WTC11 (cell line): ENCODE measurements around the gene HTN1. TPM values are rescaled to one million over a fixed set of nuclear protein-coding genes. Genes with fewer than 3 reads are reported as not detected.
"Not testable (repeated sequence)": the region's sequence is repeated elsewhere in the genome, so short reads cannot be mapped to it uniquely, and the experiment has no call there.

Source experiments
- ATAC-seq: fragments of 200-7000 bp; cut with Tn5 transposase; 2 replicates; pipeline ENCODE4 v1.10.0; 2021; ENCODE audit warnings: mild to moderate bottlenecking, moderate library complexity
- CTCF ChIA-PET: fragments of 300-600 bp; sonication (Branson Sonifier 250); formaldehyde crosslinking; loops from one replicate; lab custom pipeline; 2021; ENCODE audit warnings: antibody characterized with exemption; lab: Charles Lee
- POLR2A ChIA-PET: fragments of 350-600 bp; sonication (Branson Sonifier 250); formaldehyde crosslinking; loops from one replicate; lab custom pipeline; 2021; ENCODE audit warnings: antibody characterized with exemption; lab: Charles Lee
- DNase-seq: peaks from one replicate; pipeline ENCODE4 v3.0.0; 2021; ENCODE audit warnings: low spot score
- H3K27ac Mint-ChIP-seq: 2 replicates; pipeline ENCODE4 v1.8.0; 2021; ENCODE audit warnings: mixed read lengths
- H3K27me3 Mint-ChIP-seq: 2 replicates; pipeline ENCODE4 v1.8.0; 2021; ENCODE audit warnings: low read depth, mild to moderate bottlenecking, moderate library complexity, mixed read lengths
- H3K36me3 Mint-ChIP-seq: 2 replicates; pipeline ENCODE4 v1.8.0; 2021; ENCODE audit warnings: mixed read lengths
- H3K4me1 Mint-ChIP-seq: 2 replicates; pipeline ENCODE4 v1.8.0; 2022; ENCODE audit warnings: mixed read lengths
- H3K4me3 Mint-ChIP-seq: 2 replicates; pipeline ENCODE4 v1.8.0; 2021; ENCODE audit warnings: mild to moderate bottlenecking, moderate library complexity, mixed read lengths
- H3K9me3 Mint-ChIP-seq: 2 replicates; pipeline ENCODE4 v1.8.0; 2021; ENCODE audit warnings: mixed read lengths
- ATF2 ChIP-seq: sonication (generic); formaldehyde crosslinking; IDR thresholded peaks from 2 replicates; pipeline ENCODE4 v1.8.1; 2022; ENCODE audit warnings: low read depth, missing genetic modification reagents, borderline replicate concordance
- CBFB ChIP-seq: sonication (generic); formaldehyde crosslinking; IDR thresholded peaks from 2 replicates; pipeline ENCODE4 v1.8.1; 2022; ENCODE audit warnings: mild to moderate bottlenecking, low read depth, missing genetic modification reagents
- EMX1 ChIP-seq: fragments of 250-450 bp; sonication (Bioruptor Pico); IDR thresholded peaks from 2 replicates; pipeline ENCODE4 v1.8.0; 2021; ENCODE audit warnings: mild to moderate bottlenecking
- ETV6 ChIP-seq: sonication (generic); formaldehyde crosslinking; IDR thresholded peaks from 2 replicates; pipeline ENCODE4 v1.8.1; 2022; ENCODE audit warnings: mild to moderate bottlenecking, missing genetic modification reagents
- FOXP1 ChIP-seq: sonication (generic); formaldehyde crosslinking; IDR thresholded peaks from 2 replicates; pipeline ENCODE4 v1.8.0; 2022; ENCODE audit warnings: missing genetic modification reagents, mild to moderate bottlenecking, moderate library complexity, borderline replicate concordance
- FOXP4 ChIP-seq: sonication (generic); formaldehyde crosslinking; IDR thresholded peaks from 2 replicates; pipeline ENCODE4 v1.8.0; 2022; ENCODE audit warnings: mild to moderate bottlenecking, missing genetic modification reagents
- GRHL2 ChIP-seq: fragments of 250-450 bp; sonication (Bioruptor Pico); IDR thresholded peaks from 2 replicates; pipeline ENCODE4 v1.8.0; 2022; ENCODE audit warnings: mild to moderate bottlenecking, moderate library complexity; ENCODE audit not compliant: insufficient replicate concordance, severe bottlenecking
- JAZF1 ChIP-seq: fragments of 250-450 bp; sonication (Bioruptor Pico); IDR thresholded peaks from 2 replicates; pipeline ENCODE4 v1.9.0; 2021; ENCODE audit warnings: moderate library complexity, mild to moderate bottlenecking, inconsistent platforms
- NFYB ChIP-seq: sonication (generic); formaldehyde crosslinking; conservative IDR thresholded peaks from 2 replicates; pipeline ENCODE4 v1.8.0; 2022; ENCODE audit warnings: low read depth, missing genetic modification reagents
- NR2C2 ChIP-seq: sonication (generic); formaldehyde crosslinking; IDR thresholded peaks from 2 replicates; pipeline ENCODE4 v1.8.0; 2022; ENCODE audit warnings: mild to moderate bottlenecking, missing genetic modification reagents
- TCF7 ChIP-seq: sonication (generic); formaldehyde crosslinking; IDR thresholded peaks from 2 replicates; pipeline ENCODE4 v1.8.0; 2022; ENCODE audit warnings: mild to moderate bottlenecking, low read depth, missing genetic modification reagents, moderate library complexity
- ZNF263 ChIP-seq: sonication (generic); formaldehyde crosslinking; IDR thresholded peaks from 2 replicates; pipeline ENCODE4 v1.8.1; 2022; ENCODE audit warnings: low read depth, mild to moderate bottlenecking, moderate library complexity, missing genetic modification reagents
- ZNF317 ChIP-seq: sonication (generic); formaldehyde crosslinking; IDR thresholded peaks from 2 replicates; pipeline ENCODE4 v1.8.1; 2023; ENCODE audit warnings: low read depth, mild to moderate bottlenecking, moderate library complexity, missing genetic modification reagents, borderline replicate concordance
- total RNA-seq: library from RNA; stranded (reverse); gene quantifications from 3 replicates; pipeline ENCODE4 v1.2.3, GENCODE V29; 2021
- TF ChIP-seq, protein P1 (sequence below): sonication (generic); formaldehyde crosslinking; IDR thresholded peaks from 2 replicates; pipeline ENCODE4 v1.8.1; 2022; ENCODE audit warnings: low read depth, mild to moderate bottlenecking, moderate library complexity, missing genetic modification reagents, borderline replicate concordance
- TF ChIP-seq, protein P2 (sequence below): fragments of 250-450 bp; sonication (Bioruptor Pico); IDR thresholded peaks from 2 replicates; pipeline ENCODE4 v1.9.0; 2021; ENCODE audit warnings: mild to moderate bottlenecking
- TF ChIP-seq, protein P3 (sequence below): sonication (generic); formaldehyde crosslinking; IDR thresholded peaks from 2 replicates; pipeline ENCODE4 v1.8.0; 2022; ENCODE audit warnings: mild to moderate bottlenecking, missing genetic modification reagents
- TF ChIP-seq, protein P4 (sequence below): sonication (generic); formaldehyde crosslinking; IDR thresholded peaks from 2 replicates; pipeline ENCODE4 v1.8.1; 2023; ENCODE audit warnings: mild to moderate bottlenecking, missing genetic modification reagents, moderate library complexity
- TF ChIP-seq, protein P5 (sequence below): sonication (generic); formaldehyde crosslinking; IDR thresholded peaks from 2 replicates; pipeline ENCODE4 v1.8.1; 2023; ENCODE audit warnings: mild to moderate bottlenecking, missing genetic modification reagents, moderate library complexity

Gene HTN1
- total RNA-seq, 1 experiment from 2014 or later, result not detected

- CTCF ChIA-PET, result no interaction called here
- no peak overlapping the region for H3K4me3 Mint-ChIP-seq
- POLR2A ChIA-PET, result no interaction called here
- no peaks in the 10 kb centered on the region for H3K4me1 Mint-ChIP-seq
- no peak overlapping the region for H3K27ac Mint-ChIP-seq
- TF ChIP-seq NFYB (CRISPR knock-in tag), result no peak
- TF ChIP-seq FOXP1 (CRISPR knock-in tag), result no peak
- H3K36me3 Mint-ChIP-seq, result peaks cover 15% of the 10 kb centered on the region
- peaks cover 33% of the 10 kb centered on the region for H3K9me3 Mint-ChIP-seq
- no peak for DNase-seq
- H3K27me3 Mint-ChIP-seq, result no peaks in the 10 kb centered on the region
- no peak for ATAC-seq
These were observed 8.5 kb upstream of the HTN1 start for GRCh38 chr4:70041652-70042286.

DNA sequence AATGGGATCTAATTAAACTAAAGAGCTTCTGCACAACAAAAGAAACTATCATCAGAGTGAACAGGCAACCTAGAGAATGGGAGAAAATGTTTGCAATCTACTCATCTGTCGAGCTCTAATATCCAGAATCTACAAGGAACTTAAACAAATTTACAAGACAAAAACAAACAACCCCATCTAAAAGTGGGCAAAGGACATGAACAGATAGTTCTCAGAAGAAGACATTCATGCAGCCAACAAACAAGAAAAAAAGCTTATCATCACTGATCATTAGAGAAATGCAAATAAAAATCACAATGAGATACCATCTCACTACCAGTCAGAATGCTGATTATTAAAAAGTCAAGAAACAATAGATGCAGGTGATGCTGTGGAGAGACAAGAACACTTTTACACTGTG lies 6.3 kb downstream of the HTN1 start:
- H3K27me3 Mint-ChIP-seq, POLR2A ChIA-PET, CTCF ChIA-PET, H3K4me1 Mint-ChIP-seq, ATAC-seq, H3K27ac Mint-ChIP-seq, H3K36me3 Mint-ChIP-seq, H3K4me3 Mint-ChIP-seq, DNase-seq: not testable (repeated sequence)
- peaks cover 24% of the 10 kb centered on the region for H3K9me3 Mint-ChIP-seq

GRCh38 chr4:70057651-70058050 lies 7.4 kb downstream of the HTN1 start:
- Mint-ChIP-seq H3K36me3 (peaks cover 7% of the 10 kb centered on the region), H3K27me3 (no peaks in the 10 kb centered on the region), H3K4me3 (no peak overlapping the region), H3K4me1 (peaks cover 4% of the 10 kb centered on the region), H3K9me3 (peaks cover 24% of the 10 kb centered on the region), H3K27ac (no peak overlapping the region)
- DNase-seq, result no peak
- TF ChIP-seq NR2C2 (CRISPR knock-in tag), result no peak
- TF ChIP-seq, protein P1, sequence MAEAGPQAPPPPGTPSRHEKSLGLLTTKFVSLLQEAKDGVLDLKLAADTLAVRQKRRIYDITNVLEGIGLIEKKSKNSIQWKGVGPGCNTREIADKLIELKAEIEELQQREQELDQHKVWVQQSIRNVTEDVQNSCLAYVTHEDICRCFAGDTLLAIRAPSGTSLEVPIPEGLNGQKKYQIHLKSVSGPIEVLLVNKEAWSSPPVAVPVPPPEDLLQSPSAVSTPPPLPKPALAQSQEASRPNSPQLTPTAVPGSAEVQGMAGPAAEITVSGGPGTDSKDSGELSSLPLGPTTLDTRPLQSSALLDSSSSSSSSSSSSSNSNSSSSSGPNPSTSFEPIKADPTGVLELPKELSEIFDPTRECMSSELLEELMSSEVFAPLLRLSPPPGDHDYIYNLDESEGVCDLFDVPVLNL (CRISPR knock-in tag), result no peak
- ChIA-PET CTCF (no interaction called here), POLR2A (no interaction called here)
- ATAC-seq, result no peak

GRCh38 chr4:70059149-70059548 lies 8.9 kb downstream of the HTN1 start:
- Mint-ChIP-seq H3K27me3 (no peaks in the 10 kb centered on the region), H3K4me1 (peaks cover 8% of the 10 kb centered on the region), H3K4me3 (no peak overlapping the region), H3K9me3 (peaks cover 24% of the 10 kb centered on the region), H3K36me3 (peaks cover 7% of the 10 kb centered on the region), H3K27ac (no peak overlapping the region)
- TF ChIP-seq, protein P2, sequence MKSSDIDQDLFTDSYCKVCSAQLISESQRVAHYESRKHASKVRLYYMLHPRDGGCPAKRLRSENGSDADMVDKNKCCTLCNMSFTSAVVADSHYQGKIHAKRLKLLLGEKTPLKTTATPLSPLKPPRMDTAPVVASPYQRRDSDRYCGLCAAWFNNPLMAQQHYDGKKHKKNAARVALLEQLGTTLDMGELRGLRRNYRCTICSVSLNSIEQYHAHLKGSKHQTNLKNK (CRISPR knock-in tag), result no peak
- no peak for TF ChIP-seq FOXP4 (CRISPR knock-in tag)
- TF ChIP-seq GRHL2 (CRISPR knock-in tag), result no peak
- TF ChIP-seq EMX1 (CRISPR knock-in tag), result no peak
- ATAC-seq, result no peak
- POLR2A ChIA-PET, result no interaction called here
- DNase-seq, result no peak
- CTCF ChIA-PET, result no interaction called here

DNA sequence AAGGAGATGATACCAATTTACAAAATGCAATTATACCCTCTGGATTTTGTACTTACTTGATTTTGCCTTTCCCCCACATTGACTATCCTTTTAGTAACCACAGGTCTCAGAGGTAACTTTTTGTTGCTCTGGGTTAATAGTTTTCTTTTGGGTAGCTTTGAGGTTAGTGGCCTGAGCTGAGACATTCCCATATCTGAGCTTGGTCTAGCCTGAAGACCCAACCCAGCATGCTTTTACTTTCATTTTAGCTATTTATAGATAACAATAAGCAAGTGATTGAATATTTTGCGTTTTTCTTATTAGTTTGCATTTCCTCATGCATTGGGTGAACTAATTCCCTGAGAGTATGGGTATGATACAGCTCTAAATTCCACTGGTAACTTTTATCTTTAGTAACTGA lies 11.8 kb downstream of the HTN1 start:
- Mint-ChIP-seq H3K27me3 (no peaks in the 10 kb centered on the region), H3K4me1 (peaks cover 12% of the 10 kb centered on the region), H3K9me3 (peaks cover 2% of the 10 kb centered on the region), H3K36me3 (no peaks in the 10 kb centered on the region), H3K27ac (no peak overlapping the region), H3K4me3 (no peak overlapping the region)
- CTCF ChIA-PET, result no interaction called here
- DNase-seq (no peak), ATAC-seq (no peak)
- POLR2A ChIA-PET, result no interaction called here
- TF ChIP-seq, protein P3, sequence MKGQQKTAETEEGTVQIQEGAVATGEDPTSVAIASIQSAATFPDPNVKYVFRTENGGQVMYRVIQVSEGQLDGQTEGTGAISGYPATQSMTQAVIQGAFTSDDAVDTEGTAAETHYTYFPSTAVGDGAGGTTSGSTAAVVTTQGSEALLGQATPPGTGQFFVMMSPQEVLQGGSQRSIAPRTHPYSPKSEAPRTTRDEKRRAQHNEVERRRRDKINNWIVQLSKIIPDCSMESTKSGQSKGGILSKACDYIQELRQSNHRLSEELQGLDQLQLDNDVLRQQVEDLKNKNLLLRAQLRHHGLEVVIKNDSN, result no peak
- TF ChIP-seq JAZF1 (CRISPR knock-in tag), result no peak
- no peak for TF ChIP-seq ETV6 (CRISPR knock-in tag)
- no peak for TF ChIP-seq TCF7 (CRISPR knock-in tag)
- no peak for TF ChIP-seq CBFB (CRISPR knock-in tag)
- TF ChIP-seq FOXP1 (CRISPR knock-in tag), result no peak
- TF ChIP-seq, protein P4, sequence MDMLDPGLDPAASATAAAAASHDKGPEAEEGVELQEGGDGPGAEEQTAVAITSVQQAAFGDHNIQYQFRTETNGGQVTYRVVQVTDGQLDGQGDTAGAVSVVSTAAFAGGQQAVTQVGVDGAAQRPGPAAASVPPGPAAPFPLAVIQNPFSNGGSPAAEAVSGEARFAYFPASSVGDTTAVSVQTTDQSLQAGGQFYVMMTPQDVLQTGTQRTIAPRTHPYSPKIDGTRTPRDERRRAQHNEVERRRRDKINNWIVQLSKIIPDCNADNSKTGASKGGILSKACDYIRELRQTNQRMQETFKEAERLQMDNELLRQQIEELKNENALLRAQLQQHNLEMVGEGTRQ (CRISPR knock-in tag), result no peak
- TF ChIP-seq ZNF263 (CRISPR knock-in tag), result no peak
- no peak for TF ChIP-seq ZNF317 (CRISPR knock-in tag)
- no peak for TF ChIP-seq ATF2 (CRISPR knock-in tag)
- TF ChIP-seq, protein P5, sequence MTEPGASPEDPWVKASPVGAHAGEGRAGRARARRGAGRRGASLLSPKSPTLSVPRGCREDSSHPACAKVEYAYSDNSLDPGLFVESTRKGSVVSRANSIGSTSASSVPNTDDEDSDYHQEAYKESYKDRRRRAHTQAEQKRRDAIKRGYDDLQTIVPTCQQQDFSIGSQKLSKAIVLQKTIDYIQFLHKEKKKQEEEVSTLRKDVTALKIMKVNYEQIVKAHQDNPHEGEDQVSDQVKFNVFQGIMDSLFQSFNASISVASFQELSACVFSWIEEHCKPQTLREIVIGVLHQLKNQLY, result no peak
